OCI-M2 (cell line): ENCODE measurements around the gene SCYL1.

ENCODE experiments used
- DNase-seq: peaks from one replicate; lab custom pipeline; 2025; ENCODE audit not compliant: unreplicated experiment; lab: John Stamatoyannopoulos, UW

SCYL1 gene

GRCh38 chr11:65524741-65525545, at the start of gene SCYL1:
SCYL1 (plus strand) TSS chr11:65525083; CDS start chr11:65525154, 71 bp downstream.
- DNase-seq, result no peak

GRCh38 chr11:65476632-65477148, 48.2 kb upstream of the SCYL1 start:
- DNase-seq, result no peak

GRCh38 chr11:65477149-65477965, 47.5 kb upstream of the SCYL1 start:
- DNase-seq, result peak; percentile 77

GRCh38 chr11:65478388-65479183, 46.3 kb upstream of the SCYL1 start:
- DNase-seq, result no peak

GRCh38 chr11:65479184-65480145, 45.4 kb upstream of the SCYL1 start:
- DNase-seq, result no peak

- no peak for DNase-seq
These were observed 42.5 kb upstream of the SCYL1 start for GRCh38 chr11:65482306-65482850.

GRCh38 chr11:65485920-65486219, 39.0 kb upstream of the SCYL1 start:
- DNase-seq, result no peak

GRCh38 chr11:65486570-65487466, 38.1 kb upstream of the SCYL1 start:
- no peak for DNase-seq

- DNase-seq, result no peak
These were observed 37.2 kb upstream of the SCYL1 start for GRCh38 chr11:65487467-65488272.

- no peak for DNase-seq
These were observed 36.4 kb upstream of the SCYL1 start for GRCh38 chr11:65488273-65489034.

- DNase-seq, result no peak
These were observed 35.7 kb upstream of the SCYL1 start for GRCh38 chr11:65489035-65489705.

- DNase-seq, result no peak
These were observed 35.1 kb upstream of the SCYL1 start for GRCh38 chr11:65489706-65490320.

- DNase-seq, result no peak
These were observed 33.8 kb upstream of the SCYL1 start for GRCh38 chr11:65491163-65491465.

- DNase-seq, result no peak
These were observed 33.1 kb upstream of the SCYL1 start for GRCh38 chr11:65491614-65492386.

GRCh38 chr11:65492387-65492636, 32.6 kb upstream of the SCYL1 start:
- no peak for DNase-seq
